GM19467 (cell line): ENCODE measurements around the gene ORMDL2.
"Not testable (repeated sequence)": the region's sequence is repeated elsewhere in the genome, so short reads cannot be mapped to it uniquely, and the experiment has no call there.

Experiments
- ATAC-seq: cut with Tn5 transposase; IDR thresholded peaks from one replicate; pipeline ENCODE4 v1.9.1; 2021; ENCODE audit warnings: mild to moderate bottlenecking, moderate library complexity; ENCODE audit not compliant: unreplicated experiment

Gene ORMDL2

DNA sequence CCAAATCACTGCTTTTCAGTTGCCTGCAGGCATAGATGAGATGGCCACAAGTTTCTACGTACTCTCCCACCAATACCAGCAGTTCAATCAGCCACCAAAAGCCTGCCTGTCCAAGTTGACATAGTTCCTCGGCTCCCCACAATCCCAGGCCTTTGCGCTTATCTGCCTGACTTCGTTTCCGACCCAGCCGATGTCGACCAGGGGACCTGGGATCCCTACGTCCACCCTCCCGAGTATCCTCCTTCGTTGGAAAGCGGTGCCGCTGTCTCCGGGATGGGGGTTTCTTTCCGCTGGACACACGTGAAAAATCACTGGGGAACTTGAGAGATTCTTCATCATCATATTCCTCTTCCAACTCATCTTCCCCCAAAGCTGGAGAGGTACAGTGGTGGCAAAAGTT is 10.0 kb downstream of the ORMDL2 start:
- ATAC-seq = no peak

DNA sequence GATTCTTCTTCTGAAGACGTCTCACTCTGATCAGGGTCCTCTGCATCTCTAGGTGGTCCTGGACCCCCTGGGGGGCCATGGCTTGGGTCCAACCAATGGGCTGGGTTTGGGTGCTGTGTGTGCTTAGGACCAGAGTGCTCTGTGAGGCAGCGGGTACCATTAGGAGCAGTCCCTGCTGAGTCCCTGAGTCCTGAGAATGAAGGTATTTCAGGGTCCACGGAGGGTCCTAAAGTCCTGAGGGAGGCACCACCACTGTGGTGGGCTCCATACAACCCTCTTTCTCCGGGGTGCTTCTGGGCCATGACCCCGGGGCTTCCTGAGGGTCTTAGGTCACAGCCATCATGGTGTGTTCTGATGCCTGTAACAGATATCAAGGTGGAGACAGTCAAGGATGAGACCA is 10.5 kb downstream of the ORMDL2 start:
- ATAC-seq = no peak

DNA sequence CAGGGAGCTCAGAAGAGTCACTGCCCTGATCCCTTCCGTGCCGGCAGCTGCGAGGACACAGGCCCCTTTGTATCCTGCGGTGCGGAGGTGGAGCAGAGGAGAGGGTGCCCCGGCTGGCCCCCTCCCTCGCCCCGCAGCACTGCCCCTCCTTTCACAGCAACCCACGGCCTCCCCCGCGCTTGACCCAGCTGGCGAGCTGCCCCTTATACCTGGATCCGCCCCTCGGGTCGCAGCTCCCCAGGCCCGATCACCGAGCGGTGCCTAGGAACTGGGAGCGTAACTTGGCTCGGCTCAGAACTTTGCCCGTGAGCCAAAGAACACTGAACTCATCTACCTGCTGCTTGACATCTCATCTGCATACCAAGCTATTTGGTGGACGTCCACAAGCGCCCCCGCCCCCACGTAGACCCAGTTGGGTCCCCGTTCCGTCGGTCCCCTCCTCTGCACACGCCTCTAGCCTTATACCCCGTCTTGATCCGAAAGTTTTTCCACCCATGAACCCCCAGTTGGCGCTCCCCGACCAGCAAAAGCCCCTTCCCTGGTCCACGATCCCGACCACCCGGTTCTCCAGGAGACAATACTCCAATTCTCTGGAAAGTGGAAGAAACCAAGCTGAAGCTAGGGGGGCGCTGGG is 12.2 kb downstream of the ORMDL2 start:
- ATAC-seq = peak; percentile 20

DNA sequence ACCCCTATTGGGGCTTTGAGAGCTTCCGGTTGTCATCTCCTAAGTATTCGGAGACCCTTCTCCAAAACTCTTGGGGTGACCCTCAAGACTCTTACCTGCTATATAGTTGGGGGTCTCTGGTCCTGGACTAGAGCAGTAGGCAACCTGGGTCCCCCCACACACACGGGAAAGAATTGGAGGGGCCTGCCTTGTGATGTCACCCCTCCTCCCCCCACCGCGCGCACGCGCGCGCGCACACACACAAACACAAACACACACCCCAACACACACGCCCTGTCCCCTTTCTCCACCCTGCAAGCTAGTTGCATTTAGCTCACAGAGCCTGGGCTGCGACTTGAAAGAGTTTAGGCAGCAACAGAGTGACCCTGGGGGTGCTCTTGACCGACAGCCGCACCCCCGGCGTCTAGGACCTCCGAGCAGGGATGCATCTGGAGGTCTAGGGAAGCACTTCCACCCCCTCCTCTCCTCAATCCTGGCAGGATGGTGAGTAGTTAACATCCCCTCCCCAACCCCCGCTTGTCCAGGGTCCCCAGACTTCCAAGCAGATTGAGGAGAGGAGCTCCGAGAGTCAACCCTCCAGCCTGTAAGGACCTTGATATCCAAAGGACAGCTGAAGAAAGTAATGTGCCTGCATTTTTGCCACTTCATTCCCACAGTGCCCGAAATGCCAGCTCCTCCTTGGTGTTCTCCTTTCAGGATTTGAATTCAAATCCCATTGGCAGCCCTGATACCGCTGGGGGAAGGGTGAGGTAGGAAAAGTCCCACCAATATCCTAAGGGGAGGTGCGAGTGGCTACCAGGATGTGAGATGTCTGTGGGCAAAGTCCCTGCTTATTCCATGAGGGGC is 13.0 kb downstream of the ORMDL2 start:
- no peak for ATAC-seq

DNA sequence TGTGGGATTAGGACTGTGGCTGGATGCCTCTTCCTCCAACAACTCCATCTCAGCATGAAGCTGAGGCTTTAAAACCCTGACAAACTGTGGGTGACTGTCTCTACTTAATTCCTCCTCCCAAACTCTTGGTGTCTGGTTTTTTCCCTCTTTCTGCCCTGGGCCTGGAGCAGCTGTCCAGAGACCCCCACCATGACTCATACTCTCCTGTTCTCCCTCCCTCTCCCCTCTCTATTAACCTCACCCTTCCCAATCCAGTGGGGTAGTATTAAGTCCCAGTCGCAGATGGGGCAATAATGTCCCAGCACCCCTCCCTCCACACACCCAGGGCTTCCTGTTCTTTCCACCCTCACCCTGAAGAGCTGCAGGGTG is 13.6 kb downstream of the ORMDL2 start:
- ATAC-seq = no peak

DNA sequence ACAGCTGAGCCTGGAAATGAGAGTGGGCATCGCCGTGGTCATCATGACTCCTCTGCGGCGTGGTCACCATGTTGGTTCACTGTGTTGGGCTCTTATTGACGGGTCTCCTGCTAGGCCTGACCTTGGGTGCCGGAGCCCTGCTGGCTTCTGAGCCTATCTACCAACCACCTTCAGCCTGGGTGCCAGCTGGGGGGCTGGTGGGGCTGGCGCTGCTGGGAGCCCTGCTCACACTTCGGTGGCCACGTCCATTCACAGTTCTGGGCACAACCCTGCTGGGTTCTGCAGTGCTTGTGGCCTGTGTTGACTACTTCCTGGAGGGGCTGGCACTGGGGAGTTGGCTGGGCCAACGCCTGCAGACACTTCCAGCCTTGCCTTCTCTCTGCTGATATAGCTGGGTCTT is 15.2 kb downstream of the ORMDL2 start:
- ATAC-seq = no peak

DNA sequence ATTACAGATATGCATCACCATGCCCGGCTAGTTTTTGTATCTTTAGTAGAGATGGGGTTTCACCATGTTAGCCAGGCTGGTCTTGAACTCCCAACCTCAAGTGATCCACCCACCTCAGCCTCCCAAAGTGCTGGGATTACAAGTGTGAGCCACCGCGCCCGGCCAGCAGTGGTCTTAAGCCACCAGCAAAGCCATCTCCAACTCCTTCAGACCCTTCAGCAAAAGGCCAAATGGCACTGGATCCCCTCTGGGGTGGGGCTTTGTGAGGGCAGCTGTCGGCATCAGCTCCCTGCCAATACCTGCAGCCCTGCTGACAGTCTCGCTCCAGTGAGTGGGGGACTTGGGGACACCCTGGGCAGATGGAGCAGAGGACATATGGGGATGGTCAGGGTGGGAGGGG is 16.6 kb downstream of the ORMDL2 start:
- not testable (repeated sequence) for ATAC-seq

DNA sequence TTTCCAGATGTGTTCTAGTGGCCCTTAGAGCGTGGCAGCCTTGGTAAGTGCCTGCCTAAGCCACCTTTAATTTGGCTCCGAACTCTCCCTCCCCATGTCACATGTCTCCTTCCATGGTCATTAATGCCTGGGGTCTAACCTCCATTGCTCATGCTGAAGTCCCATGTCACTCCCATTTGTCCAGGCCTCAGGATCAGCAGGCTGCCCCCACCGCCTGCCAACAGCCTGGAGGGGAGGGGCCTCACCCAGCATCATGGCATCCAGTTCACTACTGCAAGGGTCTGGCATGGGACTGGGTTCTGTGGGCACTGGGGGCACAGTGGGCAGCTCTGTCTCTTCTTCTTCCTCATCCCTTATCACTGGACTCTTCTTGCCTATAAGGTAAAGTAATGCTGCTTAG is 20.5 kb downstream of the ORMDL2 start:
- no peak for ATAC-seq

DNA sequence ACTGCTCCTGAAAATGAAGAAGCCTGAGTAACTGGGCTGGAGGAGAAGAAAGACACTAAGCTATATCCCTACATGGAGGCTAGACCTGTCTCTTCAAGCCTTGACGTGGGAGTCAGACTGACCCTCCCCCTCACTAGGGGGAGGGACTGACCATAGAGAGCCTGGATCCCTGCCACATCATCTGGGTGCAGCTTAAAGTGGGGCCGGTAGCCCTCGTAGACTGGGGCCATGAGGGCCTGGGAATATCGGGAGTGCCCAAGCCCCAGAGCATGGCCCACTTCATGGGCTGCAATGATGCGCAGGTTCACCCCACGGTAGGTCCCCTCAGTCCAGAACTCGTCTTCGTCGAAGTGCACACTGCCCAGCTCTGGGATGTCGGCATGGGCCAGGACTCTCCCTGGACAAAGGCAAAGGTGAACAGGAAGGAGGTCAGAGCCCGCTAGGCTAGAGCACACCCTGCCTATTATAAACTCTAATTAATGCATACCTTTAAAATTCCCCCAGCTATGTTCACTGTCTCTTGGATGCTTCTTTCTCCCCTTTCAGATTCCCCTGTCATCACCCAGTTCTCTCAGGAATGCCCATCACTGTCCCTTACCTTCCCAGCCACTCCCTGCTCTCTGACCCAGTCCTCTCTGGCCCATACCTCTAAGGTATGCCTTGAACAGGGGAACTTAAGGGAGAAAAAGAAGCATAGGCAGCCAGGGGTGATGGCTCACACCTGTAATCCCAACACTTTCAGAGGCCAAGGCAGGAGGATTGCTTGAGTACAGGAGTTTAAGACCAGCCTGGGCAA is 21.7 kb downstream of the ORMDL2 start:
- ATAC-seq = no peak

DNA sequence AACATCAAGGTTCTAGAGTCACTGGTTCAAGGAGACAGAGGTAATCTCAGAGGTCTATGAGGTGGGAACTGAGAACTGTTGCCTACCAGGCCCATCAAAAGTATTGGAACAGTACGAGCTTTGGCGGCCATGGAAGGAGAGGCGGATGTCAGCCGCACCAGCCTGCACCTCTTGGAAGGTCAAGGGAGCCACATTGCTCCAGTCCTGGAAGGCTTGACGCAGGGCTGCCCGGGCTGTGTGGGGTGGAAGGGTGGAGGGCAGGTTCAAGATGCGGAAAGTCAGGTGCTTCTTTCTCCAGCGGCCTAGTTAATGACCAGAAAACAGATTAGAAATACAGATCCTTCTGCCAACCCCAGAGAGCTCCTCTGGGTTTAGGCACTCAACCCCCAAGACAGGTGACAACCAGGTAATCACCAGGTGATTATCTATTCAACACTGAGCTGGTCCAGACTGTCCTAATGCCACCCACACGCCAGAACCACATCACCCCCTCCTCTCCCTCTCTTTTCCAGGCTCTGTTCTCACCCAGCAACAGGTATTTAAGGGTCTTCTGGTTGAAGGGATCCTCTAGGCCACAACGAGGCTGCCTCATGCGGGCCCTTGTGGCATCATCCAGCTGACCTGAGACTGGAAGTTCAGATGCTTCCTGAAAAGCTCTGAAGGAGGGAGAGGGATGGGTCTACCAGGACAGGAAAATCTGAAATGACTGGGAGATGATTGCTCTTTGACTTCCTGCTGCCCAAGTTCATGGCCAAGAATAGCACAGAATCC is 22.9 kb downstream of the ORMDL2 start:
- no peak for ATAC-seq

DNA sequence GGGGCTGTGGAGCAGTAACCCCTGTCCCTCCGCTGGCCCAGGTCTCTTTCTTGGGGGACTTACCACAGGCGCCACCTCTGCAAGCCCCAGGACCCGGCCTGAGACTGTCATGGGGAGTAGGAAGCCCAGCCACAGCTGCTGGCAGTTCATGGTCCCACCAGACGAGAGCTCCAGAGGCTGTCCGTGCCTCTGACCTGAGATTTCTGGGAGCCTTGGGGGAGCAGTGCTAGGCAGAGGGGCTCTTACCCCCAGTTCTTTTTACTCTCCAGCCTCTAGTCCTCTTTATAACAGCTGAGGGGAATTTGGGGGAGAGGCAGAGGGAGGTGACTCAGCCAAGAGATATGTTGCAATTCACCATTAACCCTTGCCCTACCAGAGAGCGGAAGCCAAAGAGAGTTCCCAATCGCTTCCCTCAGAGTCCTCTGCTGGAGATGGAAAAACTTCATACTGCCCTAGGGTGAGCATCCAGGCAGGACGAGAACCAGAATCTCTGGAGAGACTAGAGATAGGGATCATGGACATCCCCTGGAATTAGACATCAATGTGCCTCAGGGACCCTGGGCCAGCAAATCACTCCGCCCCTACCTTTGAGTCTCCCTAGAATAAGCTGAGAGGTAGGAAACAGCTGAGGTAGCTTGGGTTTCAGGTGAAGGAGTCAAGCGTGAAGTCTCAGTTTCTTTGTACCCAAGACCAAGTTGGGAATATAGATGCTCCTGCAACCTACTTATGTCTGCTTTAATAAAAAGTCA is 25.0 kb downstream of the ORMDL2 start, which contains the start of gene MMP19:
TSS of gene MMP19 (minus strand) at position 256 of the 749 bp plus-strand sequence. CDS start at position 150, 106 bp downstream.
- no peak for ATAC-seq

DNA sequence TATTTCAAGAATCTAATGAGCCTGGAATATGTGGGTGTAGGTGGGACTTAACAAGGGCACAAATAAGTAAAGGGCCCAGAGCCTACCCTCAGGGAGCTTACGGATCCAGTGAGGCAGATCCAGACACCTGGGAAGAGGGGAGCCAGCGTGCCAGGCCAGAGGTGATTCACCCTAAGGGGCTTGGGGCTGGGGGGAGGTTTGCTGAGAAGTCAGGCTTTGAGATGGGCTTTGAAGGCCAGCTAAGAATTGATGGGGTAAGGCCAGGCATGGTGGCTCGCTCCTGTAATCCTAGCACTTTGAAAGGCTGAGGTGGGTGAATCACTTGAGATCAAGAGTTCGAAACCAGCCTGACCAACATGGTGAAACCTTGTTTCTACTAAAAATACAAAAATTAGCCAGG is 25.6 kb downstream of the ORMDL2 start:
- no peak for ATAC-seq

DNA sequence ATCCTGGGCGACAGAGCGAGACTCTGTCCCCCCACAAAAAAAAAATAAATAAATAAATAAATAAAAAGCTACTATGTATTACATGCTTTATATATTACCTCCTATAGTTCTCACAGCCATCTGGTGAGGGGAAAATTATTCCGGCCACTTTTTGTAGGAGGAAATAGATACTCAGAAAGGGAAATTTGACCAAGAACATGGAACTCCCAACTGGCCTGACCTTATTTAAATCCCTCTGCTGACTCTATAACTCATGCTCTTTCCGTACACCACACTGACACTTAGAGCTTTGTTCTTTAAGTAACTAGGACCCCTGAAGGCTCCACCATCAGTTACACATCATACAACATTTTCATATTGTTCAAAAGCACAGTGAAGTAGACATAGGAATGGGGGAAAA is 27.1 kb downstream of the ORMDL2 start:
- no peak for ATAC-seq

DNA sequence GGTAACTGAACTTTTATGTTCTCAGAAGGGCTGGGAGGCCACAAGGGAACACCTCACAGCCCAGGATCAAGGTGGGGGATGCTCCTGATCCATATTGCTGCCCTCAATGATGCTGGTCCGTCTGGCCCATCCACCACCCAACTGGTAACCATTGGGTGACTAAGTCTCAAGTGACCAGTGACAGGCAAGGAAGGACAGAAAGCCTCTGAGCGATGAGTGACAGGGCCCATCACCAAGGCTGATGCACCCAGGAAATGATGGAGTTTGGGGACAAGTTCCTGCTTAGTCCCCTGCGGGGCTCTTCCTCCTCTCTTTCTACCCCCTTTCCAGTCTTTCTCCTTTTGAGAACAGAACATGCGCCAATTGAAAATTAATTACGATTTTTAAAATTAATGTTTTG is 27.5 kb downstream of the ORMDL2 start:
- no peak for ATAC-seq

DNA sequence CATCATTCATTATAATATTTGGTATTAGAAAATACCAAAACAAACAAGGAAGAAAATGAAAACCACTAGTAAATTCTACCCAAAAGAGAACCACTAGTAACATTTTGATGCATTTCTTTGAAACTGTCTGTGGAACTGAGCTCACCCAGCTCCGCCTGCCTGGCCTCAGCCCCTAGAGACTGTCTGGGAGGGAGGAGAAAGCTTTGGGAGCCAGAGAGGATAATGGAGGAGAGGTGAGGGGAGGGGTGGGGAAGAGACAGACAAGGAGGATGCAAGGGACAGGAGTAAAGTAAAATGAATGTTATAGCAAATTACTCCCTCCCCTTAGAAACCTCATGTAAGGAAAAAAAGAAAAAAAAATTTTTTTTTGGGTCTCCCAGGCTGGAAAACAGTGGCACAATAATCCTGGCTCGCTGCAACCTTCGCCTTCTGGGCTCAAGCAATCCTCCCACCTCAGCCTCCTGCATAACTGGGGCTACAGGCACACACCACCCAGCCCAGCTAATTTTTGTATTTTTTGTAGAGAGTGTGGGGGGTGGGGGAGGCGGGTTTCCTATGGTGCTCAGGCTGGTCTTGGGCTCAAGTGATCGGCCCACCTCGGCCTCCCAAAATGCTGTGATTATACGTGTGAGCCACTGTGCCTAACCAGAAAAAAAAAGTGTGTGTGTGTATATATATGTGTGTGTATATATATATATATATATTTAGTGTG is 28.1 kb downstream of the ORMDL2 start:
- no peak for ATAC-seq

DNA sequence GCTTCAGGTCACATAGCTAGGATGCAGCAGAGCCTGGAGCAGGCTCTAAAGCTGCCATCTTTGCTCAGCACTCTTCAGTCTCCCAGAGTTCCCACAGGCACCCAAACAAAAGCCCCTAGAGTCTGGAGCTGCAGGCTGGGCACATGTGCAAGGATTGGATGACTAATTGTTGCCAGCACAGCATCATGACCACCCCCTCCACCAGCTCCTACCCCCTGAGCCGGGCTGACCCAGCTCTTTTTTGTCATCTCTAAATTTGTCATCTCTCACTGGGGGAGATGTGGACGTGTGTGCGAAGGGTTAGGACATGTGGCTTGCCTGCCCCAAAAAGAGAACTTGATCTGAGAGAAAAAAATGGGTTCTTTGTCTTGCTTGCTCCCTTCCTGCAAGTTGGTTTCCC is 29.2 kb downstream of the ORMDL2 start:
- ATAC-seq = no peak

DNA sequence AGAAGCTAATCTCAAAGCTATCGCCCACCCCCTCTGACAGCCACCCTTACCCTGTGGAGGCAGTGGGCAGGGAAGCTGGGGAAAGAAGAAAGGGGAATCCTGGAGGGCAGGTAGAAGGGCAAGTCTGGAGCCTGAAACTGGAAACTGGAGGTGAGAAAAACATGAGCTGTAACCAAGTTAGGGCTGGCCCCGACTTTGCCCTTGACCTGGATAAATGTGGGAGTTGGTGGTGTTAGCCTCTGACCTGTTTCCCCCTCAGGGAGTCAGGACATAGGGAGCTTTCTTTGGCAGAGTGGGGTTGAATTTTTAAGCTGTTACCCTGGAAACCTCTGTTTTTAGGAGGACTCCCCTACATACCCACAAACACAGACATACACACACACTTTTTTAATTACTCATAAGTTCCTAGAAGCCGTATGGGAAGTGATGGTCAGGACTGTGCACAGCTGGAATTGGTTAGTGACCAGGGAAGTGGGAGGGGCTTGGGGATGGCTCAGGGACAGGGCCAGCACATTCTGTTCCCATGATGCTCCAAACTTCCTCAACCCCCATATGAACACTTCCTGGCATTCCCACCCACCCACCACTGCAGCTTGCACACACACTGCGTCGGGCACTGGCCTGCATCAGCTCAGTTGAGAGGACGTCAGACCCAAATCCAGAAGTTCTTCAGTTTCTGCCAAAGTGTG is 29.9 kb downstream of the ORMDL2 start:
- ATAC-seq = no peak

DNA sequence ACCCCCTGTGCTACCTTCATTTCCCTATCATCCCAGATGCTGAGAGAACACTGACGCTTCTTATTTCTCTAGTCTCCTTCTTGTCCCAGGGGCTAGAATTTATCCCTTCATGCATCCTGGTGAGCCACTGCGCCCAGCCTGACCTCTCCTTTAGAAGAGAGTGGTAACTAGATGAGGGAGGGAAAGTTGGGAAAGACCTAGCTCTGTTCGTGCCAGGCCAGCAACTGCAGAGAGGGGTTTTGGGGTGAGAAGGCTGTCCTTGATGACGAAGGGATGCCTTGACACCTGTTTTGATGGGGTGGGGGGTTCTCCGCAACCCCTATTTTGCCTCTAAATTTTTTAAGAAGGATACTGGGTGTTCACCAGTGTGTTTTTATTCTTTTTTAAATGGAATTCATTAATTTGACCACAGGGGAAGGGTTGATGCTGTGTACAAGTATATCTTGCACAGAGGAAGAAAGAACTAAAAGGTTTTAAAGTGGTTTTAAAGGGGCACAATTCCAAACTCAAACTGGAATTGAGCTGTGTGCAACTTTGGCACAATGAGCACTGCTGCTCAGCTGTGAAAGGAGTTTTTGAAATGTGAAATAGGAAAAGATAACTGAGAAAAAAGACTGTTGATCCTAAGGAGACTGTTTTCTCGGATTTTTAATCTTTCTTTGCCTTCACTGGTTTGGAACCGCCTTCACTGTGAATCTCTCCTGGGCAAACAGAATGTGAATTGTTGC is 31.9 kb downstream of the ORMDL2 start:
- no peak for ATAC-seq
